Measurements from ENCODE around the gene MAMSTR.
A peak's percentile ranks its signal among the peaks of the same experiment; 100 is the strongest.
"Not testable (repeated sequence)": the region's sequence is repeated elsewhere in the genome, so short reads cannot be mapped to it uniquely, and the experiment has no call there.

The MAMSTR gene

DNA sequence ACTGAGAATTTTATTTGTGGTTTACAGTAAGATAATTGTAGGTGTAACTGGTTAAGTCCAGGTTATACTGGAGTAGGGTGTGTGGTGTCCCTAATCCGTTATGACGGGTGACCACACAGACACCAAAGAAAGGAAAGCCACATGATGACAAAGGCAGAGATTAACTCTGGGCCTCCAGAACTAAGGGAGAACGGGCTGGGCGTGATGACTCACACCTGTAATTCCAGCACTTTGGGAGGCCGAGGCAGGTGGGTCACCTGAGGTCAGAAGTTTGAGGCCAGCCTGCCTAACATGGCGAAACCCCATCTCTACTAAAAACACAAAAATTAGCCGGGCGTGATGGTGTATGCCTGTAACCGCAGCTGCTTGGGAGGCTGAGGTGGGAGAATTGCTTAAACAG, 33.9 kb downstream of the MAMSTR start:
- no peak for DNase-seq

DNA sequence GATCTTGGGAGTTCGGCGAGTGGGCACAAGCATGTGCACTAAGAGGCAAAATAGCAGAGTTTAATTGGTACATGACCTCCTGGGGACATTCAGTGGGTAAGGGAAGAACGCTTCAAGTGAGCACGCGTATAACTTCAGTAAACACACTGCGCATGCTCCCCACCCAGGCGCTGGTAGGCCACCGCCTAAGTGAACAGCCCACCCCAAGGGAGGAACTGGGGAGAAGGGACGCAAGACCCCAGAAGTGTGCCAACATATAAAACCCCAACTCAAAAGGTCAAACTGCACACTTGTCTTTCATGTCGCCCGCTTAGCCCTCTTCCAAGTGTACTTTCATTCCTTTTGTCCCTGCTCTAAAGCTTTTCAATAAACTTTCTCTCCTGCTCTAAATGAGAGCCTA, 36.2 kb downstream of the MAMSTR start:
- peak; percentile 71 for DNase-seq

DNA sequence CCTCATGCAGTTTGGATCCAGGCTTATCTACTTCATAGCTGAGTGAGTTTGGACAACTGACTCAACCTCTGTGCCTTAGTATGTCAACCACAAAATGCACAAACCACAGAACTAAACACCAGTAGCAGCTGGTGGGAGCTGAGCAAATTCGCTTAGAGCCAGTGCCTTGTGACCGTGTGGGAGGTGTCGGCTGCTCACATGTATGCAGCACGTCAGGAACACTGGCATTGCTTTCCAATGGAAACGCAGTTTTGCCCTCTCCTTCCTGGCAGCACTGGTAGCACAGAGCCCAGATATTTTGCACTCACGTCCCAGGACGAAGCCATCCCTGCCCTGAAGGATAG, 38.4 kb downstream of the MAMSTR start:
- DNase-seq = no peak

DNA sequence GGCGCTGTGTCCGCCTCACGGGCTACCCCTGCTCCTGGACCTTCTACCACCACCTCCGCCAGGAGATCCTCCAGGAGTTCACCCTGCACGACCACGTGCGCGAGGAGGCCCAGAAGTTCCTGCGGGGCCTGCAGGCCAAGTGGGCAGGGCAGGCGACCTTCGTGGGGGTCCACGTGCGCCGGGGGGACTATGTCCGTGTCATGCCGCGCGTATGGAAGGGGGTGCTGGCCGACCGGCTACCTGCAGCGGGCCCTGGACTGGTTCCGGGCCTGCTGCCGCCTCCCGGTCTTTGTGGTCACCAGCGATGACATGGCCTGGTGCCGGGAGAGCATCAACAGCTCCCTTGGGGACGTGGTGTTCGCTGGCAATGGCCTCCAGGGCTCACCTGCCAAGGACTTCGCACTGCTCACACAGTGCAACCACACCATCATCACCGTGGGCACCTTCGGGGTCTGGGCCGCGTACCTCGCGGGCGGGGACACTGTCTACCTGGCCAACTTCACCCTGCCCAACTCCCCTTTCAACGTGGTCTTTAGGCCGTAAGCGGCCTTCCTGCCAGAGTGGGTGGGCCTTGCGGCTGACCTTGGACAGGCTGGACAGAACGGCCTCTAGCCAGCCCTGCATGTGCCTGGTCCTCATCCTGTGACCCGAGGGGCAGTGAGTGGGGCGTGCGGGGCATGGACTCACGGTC, 38.9 kb downstream of the MAMSTR start:
- DNase-seq = no peak

DNA sequence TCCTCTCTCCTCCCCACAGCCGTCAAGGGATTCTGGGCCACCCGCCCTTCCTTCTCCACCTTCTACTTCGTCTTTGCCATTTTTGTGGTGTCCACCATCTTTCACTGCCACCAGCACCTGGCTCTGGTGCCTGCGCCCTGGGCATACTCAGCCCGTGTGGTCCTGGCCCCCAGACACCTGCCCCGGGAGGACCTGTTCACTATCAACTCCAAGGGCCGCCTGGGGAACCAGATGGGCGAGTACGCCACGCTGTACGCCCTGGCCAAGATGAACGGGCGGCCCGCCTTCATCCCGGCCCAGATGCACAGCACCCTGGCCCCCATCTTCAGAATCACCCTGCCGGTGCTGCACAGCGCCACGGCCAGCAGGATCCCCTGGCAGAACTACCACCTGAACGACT, 39.5 kb downstream of the MAMSTR start:
- not testable (repeated sequence) for DNase-seq

DNA sequence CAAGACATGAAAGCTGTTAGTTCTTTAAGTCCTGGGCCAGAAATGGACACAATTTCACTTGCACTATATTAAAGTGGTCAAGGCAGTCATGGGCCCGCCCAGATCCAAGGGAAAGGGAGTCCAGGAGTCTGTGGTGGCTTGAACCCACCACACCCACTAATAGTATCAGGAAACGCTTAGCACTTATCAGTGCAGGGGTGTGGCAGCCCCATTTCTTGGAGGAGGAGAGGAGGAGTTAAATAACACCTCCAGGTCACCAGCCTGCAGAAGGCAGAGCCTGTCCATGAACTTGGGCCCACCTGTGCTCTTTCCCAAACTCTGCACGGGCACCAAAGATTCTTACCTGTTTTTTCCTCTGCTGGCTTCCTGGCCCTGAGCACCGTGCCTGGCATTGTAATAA, 41.3 kb downstream of the MAMSTR start:
- no peak for DNase-seq

DNA sequence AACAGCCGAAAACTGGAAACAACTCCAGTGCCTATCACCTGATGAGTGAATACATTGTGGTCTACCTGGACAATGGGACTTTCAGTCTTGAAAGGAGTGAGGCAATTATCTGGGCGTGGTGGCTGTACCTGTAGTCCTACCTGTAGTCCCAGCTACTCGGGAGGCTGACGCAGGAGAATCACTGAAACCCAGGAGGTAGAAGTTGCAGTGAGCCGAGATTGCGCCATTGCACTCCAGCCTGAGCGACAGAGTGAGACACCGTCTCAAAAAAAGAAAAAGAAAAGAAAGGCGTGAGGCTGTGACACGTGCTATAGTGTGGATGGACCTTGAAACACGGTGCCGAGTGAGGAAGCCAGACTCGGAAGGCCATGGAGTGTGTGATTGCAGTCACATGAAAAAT, 42.6 kb downstream of the MAMSTR start:
- DNase-seq = no peak

DNA sequence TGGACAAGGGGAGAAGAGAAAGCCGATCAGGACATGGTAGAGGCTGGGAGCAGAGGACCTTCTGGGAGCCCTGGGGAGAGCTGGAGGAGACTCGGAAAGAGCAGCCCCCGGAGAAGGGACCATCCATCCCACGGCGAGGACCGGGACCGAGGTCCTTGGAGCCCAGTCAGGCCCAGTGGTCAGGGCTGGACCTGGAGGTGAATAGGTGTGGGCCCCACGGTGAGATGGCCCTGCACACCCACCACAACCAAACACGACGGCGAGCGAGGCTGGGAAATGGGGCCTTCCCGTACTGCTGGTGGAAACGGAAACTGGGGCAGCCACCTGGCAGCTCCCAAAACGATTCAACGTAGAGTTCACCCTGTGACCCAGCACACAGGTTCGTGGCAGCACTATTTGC, 43.0 kb downstream of the MAMSTR start:
- no peak for DNase-seq

DNA sequence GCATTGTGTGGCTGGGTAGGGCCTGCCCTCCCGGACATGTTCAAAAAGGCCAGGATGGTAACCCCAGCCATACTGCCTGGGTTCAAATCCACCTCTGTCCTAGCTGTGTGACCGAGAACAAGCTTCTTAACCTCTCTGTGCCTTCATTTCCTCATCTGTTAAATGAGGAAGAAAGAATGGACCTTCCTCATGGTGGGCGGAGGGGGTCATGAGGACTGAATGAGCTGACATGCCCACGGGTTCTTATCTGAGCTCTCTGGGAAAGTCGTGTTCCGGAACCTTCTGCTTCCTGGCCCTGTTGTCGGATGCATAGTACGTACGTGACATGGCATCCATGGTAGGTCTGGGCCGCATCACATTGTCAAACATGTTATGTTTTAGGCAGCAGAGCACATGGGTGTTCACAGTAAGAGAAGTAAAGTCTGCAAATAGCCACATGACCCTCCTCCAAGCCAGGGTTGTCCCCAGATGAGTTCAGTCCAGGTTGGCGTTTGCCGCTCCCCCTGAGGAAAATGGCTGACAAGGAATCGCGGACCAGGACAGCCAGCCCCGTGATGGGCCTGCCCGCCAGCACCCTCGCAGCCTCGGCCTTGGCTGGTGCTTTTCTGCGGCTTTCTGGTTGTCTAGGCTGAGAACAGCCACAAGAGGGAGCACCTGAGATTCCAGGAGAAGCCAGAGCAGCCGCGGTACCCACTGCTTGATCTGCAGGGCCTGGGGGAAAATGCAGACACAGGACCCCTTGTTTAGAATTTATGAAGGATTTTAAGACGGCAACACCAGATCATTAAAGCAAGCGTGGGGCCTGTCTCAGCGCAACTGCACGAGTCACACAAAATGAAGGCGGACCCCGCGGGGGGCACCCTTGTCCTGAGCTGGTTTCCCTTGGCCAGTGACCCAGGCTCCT, 44.4 kb downstream of the MAMSTR start:
- peak; percentile 88 for DNase-seq

DNA sequence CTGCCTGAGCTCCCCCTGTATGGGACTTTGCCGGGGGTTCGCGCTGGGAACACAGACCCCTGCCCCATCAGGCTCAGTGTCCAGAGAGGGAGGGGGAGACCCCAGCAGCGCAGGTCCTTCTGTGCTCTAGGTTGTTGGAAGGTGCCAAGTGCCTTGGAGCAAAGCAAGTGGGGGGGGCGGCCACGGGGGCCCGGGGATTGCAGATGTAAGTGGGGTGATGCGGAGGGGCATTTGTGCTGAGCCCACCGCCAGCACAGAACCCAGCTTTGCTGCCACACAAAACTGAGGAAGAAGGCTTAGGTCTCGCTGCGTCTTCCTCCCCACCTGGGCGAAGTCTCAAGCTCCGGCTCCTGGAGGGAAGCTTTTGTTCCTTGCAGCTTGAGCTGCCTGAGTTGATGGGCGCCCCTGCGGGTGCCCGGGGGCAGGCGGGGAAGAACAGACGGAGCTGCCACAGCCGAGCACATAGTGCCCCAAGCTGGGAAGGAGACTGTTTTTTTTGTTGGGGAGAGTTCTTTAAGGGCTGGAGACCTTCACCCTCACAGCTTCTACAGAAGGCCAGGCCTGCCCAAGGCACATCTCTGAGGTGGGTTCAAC, 45.2 kb downstream of the MAMSTR start:
- no peak for DNase-seq

DNA sequence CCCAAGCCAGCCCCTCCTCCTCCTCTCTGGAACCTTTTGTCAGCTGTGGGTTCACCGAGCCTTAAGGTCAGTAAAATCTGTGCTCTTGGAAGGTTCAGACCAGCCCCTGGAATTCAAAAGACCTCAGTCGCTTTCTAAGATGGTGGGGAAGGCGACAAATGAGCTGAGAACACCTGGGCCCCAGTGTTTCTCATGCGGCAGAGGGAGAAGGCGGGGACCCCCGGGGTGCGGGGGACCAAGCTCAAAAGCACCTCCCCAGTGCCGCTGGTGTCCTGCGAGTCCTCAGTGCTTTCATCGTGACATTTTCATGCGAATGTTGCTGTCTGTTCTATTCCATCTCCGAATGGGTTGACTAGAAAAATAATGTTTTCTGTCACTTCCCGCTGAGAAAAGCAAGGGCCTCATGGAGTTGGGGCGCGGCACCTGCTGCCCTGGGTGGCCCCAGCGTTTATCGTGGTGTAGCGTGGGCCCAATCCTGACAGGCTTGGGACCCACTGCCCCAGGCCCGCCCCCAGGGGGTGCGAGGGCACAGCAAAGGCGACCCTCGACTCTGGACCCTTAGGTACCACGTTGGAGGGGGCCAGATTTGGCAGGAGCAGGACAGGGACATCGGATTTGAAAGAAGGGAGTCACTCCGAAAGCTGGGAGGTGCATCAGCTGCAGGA, 46.0 kb downstream of the MAMSTR start:
- no peak for DNase-seq

DNA sequence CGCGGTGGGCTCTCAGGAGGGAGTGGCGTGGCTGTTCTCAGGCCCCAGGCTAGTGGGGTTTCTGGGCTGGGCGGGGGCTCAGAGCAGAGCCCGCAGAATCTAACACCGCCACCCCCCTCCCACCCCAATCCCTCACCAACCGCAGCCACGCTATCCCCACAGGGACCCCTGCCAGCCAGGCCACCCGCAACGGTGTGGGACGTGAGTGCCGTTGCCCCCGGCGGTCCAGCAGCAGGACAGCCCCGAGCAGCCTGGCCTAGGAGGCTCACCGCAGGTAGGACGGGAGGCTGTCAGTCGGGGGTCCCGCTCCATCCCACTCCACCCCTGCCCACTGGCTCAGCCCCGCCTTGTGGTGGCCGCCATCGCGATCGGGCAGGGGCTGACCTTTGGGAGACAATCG, 46.5 kb downstream of the MAMSTR start, which contains the start of gene NTN5:
Gene NTN5 (minus strand): TSS at position 24 of the 400 bp plus-strand sequence. CDS start 2,031 bp downstream, outside the sequence.
- DNase-seq = no peak

DNA sequence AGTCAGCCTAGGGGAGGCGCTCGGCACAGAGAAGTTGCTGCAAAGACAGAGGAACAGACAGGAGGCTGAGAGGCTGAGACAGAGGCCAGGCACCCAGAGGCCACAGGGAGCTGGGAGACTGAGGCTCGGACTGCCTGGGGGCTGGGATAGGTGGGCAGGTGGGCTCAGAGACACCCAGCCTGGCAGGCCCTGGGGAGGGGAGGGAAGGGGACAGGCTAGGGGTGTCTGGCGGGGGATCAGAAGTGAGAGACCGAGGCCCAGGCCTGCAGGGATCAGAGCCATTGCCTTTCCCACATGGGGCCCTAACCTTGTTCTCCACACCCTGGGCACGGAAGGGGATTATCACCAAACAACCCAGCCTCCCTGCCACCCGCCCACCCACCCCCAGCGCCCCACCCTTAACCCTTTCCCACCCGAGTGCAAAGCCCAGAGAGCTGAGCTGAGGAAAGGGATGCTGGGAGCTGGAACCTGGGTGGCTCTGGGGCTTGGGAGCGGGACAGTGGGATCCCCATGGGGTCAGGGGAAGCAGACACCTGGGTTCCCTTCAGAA, 48.0 kb downstream of the MAMSTR start:
- peak; percentile 31 for DNase-seq

DNA sequence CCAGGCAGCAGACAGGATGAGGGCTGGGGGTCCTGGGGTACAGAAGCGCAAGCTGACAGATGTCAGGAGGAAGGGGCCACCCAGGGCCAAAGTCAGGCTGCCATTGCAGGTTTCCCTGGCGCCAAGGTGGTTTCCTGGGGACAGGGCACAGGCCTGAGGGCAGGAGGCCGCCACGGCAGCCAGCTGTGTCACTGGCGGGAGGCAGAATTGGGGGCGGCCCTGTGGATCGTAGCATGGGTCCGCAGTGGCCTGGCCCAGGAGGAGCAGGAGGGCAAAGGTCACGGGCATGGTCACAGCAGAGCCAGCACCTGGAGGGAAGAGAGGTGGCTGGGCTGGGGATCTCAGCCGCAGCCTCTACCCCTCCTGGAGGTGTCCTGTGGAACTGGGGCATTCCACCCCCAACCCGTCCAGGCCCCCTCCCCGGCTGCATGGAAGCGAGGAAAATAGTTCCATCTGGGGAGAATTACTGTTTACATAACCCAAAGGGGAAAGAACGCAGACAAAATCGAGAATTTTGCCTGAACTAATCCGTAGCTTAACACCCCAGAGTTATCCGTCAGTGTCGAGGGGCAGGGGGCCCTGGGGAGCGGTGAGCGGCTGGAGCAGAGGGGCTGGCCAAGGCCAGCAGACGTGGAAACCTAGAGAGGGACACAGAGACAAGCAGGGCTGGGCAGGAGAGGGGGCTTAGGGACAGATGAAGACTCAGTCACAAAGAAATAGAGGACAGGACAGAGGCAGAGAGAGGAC, 48.7 kb downstream of the MAMSTR start:
- DNase-seq = peak; percentile 54

DNA sequence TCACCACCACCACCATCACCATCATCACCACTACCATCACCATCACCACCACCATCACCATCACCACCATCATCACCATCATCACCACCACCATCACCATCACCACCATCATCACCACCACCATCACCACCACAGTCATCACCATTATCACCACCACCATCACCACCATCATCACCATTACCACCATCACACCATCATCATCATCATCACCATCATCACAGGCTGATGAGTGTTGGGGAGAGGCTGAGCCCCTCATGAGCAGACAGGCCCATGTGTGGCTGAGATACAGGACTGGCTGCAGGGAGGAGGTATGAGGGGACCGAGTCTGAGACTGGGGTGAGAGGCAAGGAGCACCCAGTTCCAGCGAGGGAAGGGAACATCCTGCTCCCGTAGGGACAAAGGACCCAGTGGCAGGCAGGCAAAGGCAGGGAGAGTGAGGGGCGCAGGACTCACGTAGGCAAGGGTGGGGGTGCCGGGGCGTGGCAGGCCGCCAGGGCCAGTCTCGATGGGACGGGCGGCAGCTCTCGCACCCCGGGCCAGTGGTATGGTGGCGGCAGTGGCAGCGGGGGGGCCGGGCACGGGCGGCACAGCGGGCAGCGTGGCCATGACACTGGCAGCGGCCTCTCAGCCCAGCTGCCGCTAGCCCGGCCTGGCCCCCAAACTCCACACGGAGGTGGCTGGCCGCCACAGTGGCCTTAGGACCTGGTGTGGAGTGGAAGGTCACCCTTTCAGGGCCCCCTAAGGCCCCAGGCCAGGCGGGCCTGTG, 49.4 kb downstream of the MAMSTR start:
- no peak for DNase-seq

DNA sequence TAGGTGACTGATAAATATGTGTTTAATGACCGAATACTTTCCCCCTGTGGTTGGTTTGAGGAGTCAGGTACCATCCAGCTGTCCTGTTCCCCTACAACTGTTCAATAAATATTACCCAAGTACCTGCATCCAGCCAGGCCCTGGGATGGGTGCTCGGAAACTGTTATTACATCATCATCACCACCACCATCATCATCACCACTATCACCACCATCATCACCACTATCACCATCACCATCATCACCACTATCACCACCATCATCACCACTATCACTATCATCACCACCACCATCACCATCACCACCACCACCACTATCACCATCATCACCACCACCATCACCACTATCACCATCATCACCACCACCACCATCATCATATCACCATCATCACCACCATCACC, 50.8 kb downstream of the MAMSTR start:
- DNase-seq = no peak

DNA sequence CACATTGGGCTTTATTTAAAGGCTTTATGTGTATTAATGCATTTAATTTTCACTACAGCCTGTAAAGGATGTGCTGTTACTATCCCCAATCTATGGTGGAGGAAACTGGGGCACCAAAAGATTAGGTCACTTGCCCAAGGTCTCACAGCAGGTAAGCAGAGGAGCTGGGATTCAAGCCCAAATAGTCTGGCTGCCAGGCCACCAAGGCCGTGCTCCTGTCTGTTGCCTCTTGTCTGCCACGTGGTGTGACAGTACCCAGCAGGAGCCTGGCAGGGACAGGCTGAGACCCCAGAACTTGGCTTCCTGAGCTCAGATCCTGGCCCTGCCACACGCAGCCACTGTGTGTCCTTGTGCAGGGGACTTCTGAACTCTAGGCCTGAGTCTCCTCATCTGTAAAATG, 51.2 kb downstream of the MAMSTR start:
- no peak for DNase-seq

DNA sequence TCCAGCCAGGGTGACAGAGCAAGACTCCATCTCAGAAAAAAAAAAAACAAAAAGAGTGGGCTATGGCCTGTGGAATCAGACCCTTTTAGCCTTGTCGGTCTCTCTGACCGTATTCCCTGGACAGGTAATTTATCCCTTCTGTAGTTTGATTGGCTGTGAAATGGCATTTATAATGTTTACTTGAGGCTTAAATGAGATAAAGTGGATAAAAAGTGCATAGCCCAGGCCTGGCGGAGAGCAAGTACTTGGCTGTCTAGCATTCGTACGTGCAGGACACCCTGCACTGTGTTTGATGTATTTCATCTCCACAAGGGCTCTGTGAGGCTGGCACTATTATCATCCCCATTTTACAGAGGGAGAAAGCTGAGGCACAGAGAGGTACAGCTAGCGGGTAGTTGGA, 53.7 kb downstream of the MAMSTR start:
- no peak for DNase-seq

DNA sequence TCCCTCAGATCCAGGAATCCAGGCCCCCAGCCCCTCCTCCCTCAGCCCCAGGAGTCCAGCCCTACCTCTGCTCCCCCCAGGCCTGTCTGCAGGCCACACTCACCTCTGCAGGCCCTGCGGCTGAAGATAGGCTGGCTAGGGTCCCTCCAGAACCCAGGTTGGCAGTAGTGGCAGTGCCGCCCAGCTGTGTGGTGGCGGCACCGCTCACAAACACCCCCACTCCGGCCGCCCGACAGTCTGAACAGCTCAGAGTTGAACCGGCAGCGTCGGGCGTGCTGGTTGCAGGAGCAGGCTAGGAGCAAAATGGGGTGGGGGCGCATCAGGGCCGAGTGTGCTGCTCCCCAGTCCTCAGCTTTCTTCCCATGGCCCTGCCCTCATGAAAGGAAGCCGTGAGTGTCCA, 55.0 kb downstream of the MAMSTR start:
- no peak for DNase-seq

DNA sequence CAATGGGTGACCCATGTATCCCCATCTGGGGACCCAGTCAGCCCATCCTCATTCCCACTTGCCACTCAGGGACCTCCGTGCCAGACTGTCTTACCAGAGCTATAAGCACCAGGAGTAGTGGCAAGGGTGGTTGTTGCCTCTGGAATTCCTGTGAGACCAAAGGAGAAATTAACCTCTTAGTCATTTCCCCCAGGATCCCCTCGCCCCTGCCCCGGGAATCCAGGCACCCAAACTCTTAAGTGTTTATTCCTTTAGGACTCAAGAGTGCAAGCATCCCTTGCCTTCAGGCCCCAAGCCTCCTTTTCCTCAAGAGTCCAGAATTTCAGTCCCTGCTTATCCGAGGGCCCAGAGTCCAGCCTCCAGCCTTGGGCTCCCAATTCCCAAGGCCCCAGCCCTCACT, 55.9 kb downstream of the MAMSTR start:
- no peak for DNase-seq
